Neural cell (in vitro differentiated cells): ENCODE data around the gene MOV10L1.

Experiments
- EZH2 ChIP-seq: fragments of 200-600, 300-800 bp; shearing (Covaris generic), sonication (generic); IDR thresholded peaks from 2 replicates; pipeline ENCODE4 v1.6.1; 2014; ENCODE audit warnings: antibody characterized with exemption, low read length, borderline replicate concordance, mild to moderate bottlenecking; ENCODE audit not compliant: insufficient read depth, poor library complexity, severe bottlenecking
- RAD21 ChIP-seq: fragments of 450-650 bp; conservative IDR thresholded peaks from 2 replicates; pipeline ENCODE4 v1.6.1; 2014; ENCODE audit warnings: antibody characterized with exemption, mild to moderate bottlenecking, moderate library complexity

GRCh38 chr22:50118557-50119168 is 28.9 kb downstream of the MOV10L1 start:
- TF ChIP-seq RAD21 (no peak), EZH2 (no peak)
